Right renal pelvis (tissue), 4 donors: ENCODE measurements around the gene FSHR. TPM values are rescaled to one million over a fixed set of nuclear protein-coding genes. Genes with fewer than 3 reads are reported as not detected.
A peak's percentile ranks its signal among the peaks of the same experiment; 100 is the strongest.

Experiments
- DNase-seq, 4 donors: peaks; one replicate each; pipeline ENCODE4 v3.0.0-alpha.2; 2013; ENCODE audit warnings: low read depth in 4 of 4, low spot score in 3 of 4, missing footprints in 1 of 4
- polyA plus RNA-seq, 4 donors: library from polyadenylated mRNA; unstranded; fragments of 120-200 nt; gene quantifications; one replicate each; pipeline ENCODE4 v1.2.1, GENCODE V29; 2013; ENCODE audit not compliant: insufficient read length in 4 of 4

The FSHR gene
- polyA plus RNA-seq, 4 donors = not detected

GRCh38 chr2:49113046-49113445, 41.3 kb downstream of the FSHR start:
- no peak for DNase-seq

GRCh38 chr2:49111456-49111855, 42.9 kb downstream of the FSHR start:
- DNase-seq = no peak

DNA sequence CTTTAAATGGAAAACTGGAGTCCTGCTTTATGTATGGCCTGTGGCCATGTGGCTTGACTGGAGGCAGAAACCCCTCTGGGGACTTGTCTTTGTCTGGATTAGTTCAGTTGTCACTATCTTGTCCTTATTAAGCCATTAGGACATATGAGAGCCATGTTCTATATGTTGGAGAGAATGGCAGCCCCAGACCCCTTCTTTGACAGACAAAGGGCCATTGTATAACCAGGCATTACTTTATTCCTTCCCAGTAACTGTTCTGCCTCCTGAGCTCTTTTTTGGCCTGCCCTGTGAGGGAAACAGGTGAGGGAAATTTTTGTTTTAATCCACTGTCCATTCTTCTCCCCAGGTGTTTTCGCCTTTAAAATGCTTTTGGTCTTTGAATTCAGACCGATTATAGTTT, 43.3 kb downstream of the FSHR start:
- DNase-seq = no peak

- DNase-seq = no peak
Observed at GRCh38 chr2:49110571-49110970, 43.7 kb downstream of the FSHR start.

DNA sequence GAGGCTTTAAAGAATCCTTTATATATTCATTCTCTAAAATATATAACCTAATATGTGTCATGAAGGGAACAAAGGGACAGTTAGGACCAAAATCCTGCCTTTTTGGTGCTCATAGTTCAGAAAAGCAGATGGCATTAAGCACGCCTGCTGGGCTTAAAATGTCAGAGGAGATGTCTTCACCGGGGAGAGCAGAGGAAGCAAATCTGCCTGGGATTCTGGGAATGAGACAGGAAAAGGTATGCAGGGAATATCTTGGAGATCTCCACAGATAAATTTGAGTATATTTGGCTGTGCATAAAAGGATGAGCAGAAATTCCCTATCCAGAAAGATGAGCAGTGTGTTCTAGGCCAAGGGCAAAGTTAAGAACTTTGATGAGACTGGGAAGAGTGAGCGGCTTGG, 45.5 kb downstream of the FSHR start:
- no peak for DNase-seq

- DNase-seq = no peak
Observed at GRCh38 chr2:49108436-49108835, 45.9 kb downstream of the FSHR start.

DNA sequence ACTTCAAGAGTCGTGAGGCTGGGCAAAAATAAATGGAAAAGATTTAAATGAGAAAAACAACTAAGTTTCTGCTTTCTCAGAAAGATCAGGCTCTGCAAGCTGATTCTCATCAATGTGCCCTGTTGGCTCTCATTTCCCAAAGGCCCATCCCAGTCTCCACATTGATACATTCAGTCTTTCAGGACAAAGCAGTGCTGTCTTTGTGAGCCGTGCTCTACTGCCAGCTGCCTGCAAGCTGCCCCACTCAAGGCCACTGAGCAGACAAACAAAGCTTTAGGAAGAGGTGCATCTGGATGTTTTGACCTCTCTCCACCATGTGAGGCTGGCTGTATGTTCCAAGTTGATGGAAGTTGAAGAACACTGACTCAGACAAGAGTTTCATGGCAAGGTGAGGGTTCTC, 48.8 kb downstream of the FSHR start:
- no peak for DNase-seq

- no peak for DNase-seq
Observed at GRCh38 chr2:49102146-49102545, 52.2 kb downstream of the FSHR start.

DNA sequence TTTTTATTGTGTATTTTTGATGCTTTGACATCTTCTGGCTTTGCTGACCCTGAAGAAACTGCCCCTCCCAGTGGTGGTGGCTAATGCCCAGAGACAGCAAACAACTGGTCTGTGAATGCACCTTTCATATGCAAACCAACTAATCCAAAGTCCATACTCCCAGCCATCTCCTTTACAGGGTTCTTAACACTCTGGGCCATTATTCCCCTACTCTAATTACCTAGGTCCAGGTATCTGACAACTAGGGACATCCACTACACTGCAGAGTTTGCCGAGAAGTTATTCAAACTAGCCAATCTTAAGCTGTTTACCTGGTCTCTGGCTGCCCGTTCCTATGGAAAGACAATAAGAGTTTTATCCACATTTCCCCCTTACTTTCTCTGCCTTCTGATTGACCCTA, 73.6 kb downstream of the FSHR start:
- DNase-seq = no peak

DNA sequence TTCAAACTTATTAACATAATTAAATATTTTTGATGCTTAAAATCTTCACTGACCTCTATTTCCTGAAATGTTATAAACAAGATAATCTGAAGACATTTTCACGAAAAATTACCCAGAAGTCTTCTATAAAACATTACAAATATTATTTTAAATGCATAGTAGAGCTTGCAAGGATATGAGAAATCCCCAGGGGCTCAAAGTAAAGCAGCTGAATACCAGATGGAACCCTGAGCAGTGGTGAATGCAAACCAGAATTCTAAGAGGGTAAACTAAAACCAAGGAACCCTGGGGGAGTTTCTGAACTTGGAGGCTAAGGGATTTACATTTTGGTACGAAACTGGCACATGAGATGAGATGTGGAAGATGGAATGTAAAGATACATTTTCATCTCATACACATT, 83.6 kb downstream of the FSHR start:
- no peak for DNase-seq

- DNase-seq = no peak
Observed at GRCh38 chr2:49069829-49070228, 84.5 kb downstream of the FSHR start.

GRCh38 chr2:49068613-49069012, 85.7 kb downstream of the FSHR start:
- DNase-seq = no peak

- no peak for DNase-seq
Observed at GRCh38 chr2:49067971-49068370, 86.3 kb downstream of the FSHR start.

GRCh38 chr2:49053156-49053555, 101.2 kb downstream of the FSHR start:
- DNase-seq = no peak

DNA sequence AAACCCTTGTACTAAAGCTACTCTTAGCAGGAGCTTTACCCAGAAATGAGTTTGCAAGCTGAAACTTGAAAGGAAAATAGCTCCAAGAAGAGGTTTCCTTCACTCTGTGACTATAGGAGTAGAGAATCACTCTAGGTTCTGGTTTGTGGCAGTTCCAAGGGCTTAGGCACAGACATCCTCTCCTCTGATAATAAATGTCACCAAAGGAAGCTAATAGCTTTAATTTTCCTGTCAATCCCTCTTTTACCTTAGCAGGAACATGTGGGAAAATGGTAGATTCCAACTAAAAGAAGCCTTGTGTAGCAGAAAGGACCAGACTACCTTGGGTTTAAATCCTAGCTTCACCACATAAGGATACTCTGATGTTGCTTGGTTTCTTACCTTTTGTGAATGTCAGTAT, 104.0 kb downstream of the FSHR start:
- DNase-seq = no peak

- DNase-seq = no peak
Observed at GRCh38 chr2:49049161-49049560, 105.2 kb downstream of the FSHR start.

DNA sequence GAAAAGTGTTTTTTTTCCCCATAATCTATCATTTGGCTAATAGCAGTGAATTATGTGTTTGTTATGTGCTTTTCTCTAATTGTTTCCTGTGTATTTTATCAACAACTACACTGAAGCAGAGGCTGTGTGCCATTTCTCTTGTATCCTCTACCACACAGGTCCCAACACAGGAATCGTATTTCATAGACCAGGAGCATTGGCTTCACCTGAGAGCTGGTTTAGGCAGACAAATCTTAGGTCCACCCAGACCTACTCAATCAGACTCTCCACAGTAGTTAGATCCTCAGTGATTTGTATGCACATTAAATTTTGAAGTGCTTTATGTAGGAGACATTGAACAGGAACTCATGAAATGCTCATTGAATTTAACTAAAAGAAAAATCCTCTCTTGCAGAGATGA, 109.2 kb downstream of the FSHR start:
- DNase-seq = no peak

GRCh38 chr2:49044350-49045079, 109.8 kb downstream of the FSHR start:
- DNase-seq = peak; percentile 21 to 61 (median 50)

DNA sequence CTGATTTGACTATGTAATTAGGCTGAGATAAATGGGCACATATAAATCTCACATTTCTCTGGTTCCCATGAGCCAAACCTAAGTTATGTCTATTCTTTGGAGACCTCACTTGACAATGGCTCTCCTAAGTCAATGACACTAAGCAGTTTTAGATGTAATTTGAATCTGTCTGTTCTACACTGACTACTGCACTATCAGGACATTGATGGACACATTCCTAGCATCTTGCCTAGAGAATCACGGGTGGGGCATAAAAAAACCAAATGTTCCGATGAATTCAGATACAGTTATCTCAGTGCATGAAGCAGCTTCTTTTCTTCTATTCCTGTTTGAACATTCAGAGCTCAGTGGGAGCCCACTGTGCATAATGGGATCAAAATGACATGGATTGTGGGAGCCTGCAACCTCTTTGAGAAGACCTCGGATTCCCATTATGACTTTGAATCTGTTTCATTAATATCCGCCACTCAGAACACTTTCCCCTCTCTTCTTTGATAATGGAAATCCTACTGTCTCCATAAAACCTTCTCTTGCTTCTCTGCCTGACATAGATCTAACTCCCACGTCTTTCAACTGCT, 110.8 kb downstream of the FSHR start:
- no peak for DNase-seq

DNA sequence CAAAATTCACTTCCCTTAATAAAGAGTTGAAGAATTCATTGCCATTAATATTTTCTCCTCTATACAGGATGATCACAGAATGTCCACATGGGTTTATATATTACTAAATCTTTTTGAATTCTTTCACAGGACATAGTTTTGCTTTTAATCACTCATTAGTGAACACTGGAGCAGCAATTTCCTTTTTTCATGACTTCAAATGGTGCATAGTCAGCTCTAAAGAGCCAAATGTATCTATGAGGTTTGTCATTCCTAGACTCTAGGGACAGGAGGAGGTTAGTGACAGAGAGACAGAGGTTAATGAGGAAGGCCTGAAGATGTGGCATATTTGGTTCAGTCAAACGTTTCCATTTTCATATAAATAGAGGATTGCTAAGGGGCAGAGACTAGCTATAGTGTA, 111.8 kb downstream of the FSHR start:
- no peak for DNase-seq

GRCh38 chr2:49041061-49041460, 113.3 kb downstream of the FSHR start:
- DNase-seq = no peak

GRCh38 chr2:49037197-49037596, 117.1 kb downstream of the FSHR start:
- DNase-seq = no peak

GRCh38 chr2:49035481-49035880, 118.8 kb downstream of the FSHR start:
- no peak for DNase-seq
